Germinal center (tissue), 1 donor: ENCODE data around the gene F2RL3.

Experiments used
- DNase-seq: peaks from one replicate; pipeline ENCODE4 v3.0.0; 2012; ENCODE audit warnings: mixed read lengths, low spot score

The F2RL3 gene

GRCh38 chr19:16888629-16889365 lies at the start of gene F2RL3:
Gene F2RL3 (plus strand): TSS chr19:16888999. CDS start chr19:16889190, 191 bp downstream.
- DNase-seq = no peak

- no peak for DNase-seq
Observed at GRCh38 chr19:16841391-16841926, 47.3 kb upstream of the F2RL3 start.

GRCh38 chr19:16846901-16847300 lies 41.9 kb upstream of the F2RL3 start:
- no peak for DNase-seq

- no peak for DNase-seq
Observed at GRCh38 chr19:16847430-16847829, 41.4 kb upstream of the F2RL3 start.

- DNase-seq = no peak
Observed at GRCh38 chr19:16849168-16849567, 39.6 kb upstream of the F2RL3 start.

GRCh38 chr19:16850133-16850532 lies 38.7 kb upstream of the F2RL3 start:
- no peak for DNase-seq

- no peak for DNase-seq
Observed at GRCh38 chr19:16851031-16851712, 37.6 kb upstream of the F2RL3 start.

GRCh38 chr19:16853066-16853465 lies 35.7 kb upstream of the F2RL3 start:
- DNase-seq = no peak

- no peak for DNase-seq
Observed at GRCh38 chr19:16856091-16856490, 32.7 kb upstream of the F2RL3 start.

GRCh38 chr19:16859626-16860025 lies 29.2 kb upstream of the F2RL3 start:
- no peak for DNase-seq

GRCh38 chr19:16860118-16860517 lies 28.7 kb upstream of the F2RL3 start:
- DNase-seq = no peak

GRCh38 chr19:16861011-16861410 lies 27.8 kb upstream of the F2RL3 start:
- no peak for DNase-seq

- no peak for DNase-seq
Observed at GRCh38 chr19:16861834-16862233, 27.0 kb upstream of the F2RL3 start.

GRCh38 chr19:16862826-16863415 lies 25.9 kb upstream of the F2RL3 start:
- no peak for DNase-seq

GRCh38 chr19:16867211-16867610 lies 21.6 kb upstream of the F2RL3 start:
- no peak for DNase-seq

GRCh38 chr19:16868423-16869130 lies 20.2 kb upstream of the F2RL3 start:
- no peak for DNase-seq

- no peak for DNase-seq
Observed at GRCh38 chr19:16869331-16869972, 19.3 kb upstream of the F2RL3 start.

GRCh38 chr19:16871871-16872270 lies 16.9 kb upstream of the F2RL3 start:
- DNase-seq = no peak

- DNase-seq = no peak
Observed at GRCh38 chr19:16872728-16873127, 16.1 kb upstream of the F2RL3 start.

GRCh38 chr19:16873594-16873993 lies 15.2 kb upstream of the F2RL3 start:
- no peak for DNase-seq

- no peak for DNase-seq
Observed at GRCh38 chr19:16874250-16874977, 14.4 kb upstream of the F2RL3 start.
